ENCODE data around the gene KRTAP10-7.
"Not testable (repeated sequence)": the region's sequence is repeated elsewhere in the genome, so short reads cannot be mapped to it uniquely, and the experiment has no call there.

KRTAP10-7 gene

GRCh38 chr21:44579056-44579832 is 21.2 kb upstream of the KRTAP10-7 start:
- H3K79me2 ChIP-seq (ENCODE audit: insufficient read depth, low read length), result no peaks in the 10 kb centered on the region
- no peak overlapping the region for H3K9ac ChIP-seq (ENCODE audit: low read depth, low read length, poor library complexity, severe bottlenecking)
- H3K9me3 ChIP-seq (ENCODE audit: insufficient read depth, low read depth, low read length), result peaks cover 6% of the 10 kb centered on the region; the same call in 1 of the 2 replicates

GRCh38 chr21:44579833-44580144 is 20.6 kb upstream of the KRTAP10-7 start:
- no peaks in the 10 kb centered on the region for H3K9me2 ChIP-seq (replicated peaks; ENCODE audit: low read depth, low read length)
- H3K4me1 ChIP-seq (ENCODE audit: insufficient read depth, low read length, poor library complexity, severe bottlenecking), result no peaks in the 10 kb centered on the region
- no peaks in the 10 kb centered on the region for H3K79me2 ChIP-seq (ENCODE audit: insufficient read depth, low read length)
- H4K20me1 ChIP-seq (ENCODE audit: insufficient read depth, low read length, poor library complexity, severe bottlenecking), result no peaks in the 10 kb centered on the region
- H3K9ac ChIP-seq (ENCODE audit: low read depth, low read length, poor library complexity, severe bottlenecking), result no peak overlapping the region
- TF ChIP-seq CTCF (conservative IDR thresholded peaks at IDR 0.05; ENCODE audit: low read length) (no peak), EZH2phosphoT487 (IDR thresholded peaks at IDR 0.05; ENCODE audit: borderline replicate concordance) (no peak)
- no peak overlapping the region for H2AFZ ChIP-seq (ENCODE audit: low read length)
- no peak overlapping the region for H3K4me2 ChIP-seq (ENCODE audit: low read depth, low read length, poor library complexity, severe bottlenecking)
- no peaks in the 10 kb centered on the region for H3K27me3 ChIP-seq (ENCODE audit: insufficient read depth, low read length, poor library complexity, severe bottlenecking)
- H3K9me3 ChIP-seq (ENCODE audit: insufficient read depth, low read depth, low read length), result peaks cover 6% of the 10 kb centered on the region; the same call in 1 of the 2 replicates
- no peaks in the 10 kb centered on the region for H3K36me3 ChIP-seq (ENCODE audit: insufficient read depth, low read length)
- H3F3A ChIP-seq (ENCODE audit: low read depth), result no peaks in the 10 kb centered on the region; the same call in 1 of the 2 replicates
- H3K4me3 ChIP-seq (ENCODE audit: low read length, poor library complexity, severe bottlenecking), result no peak overlapping the region

More at GRCh38 chr21:44579056-44579832, 21.2 kb upstream of the KRTAP10-7 start:
- Histone ChIP-seq H3K4me2 (ENCODE audit: low read depth, low read length, poor library complexity, severe bottlenecking) (no peak overlapping the region), H3K4me3 (ENCODE audit: low read length, poor library complexity, severe bottlenecking) (no peak overlapping the region), H4K20me1 (ENCODE audit: insufficient read depth, low read length, poor library complexity, severe bottlenecking) (no peaks in the 10 kb centered on the region), H3K27me3 (ENCODE audit: insufficient read depth, low read length, poor library complexity, severe bottlenecking) (no peaks in the 10 kb centered on the region), H2AFZ (ENCODE audit: low read length) (no peak overlapping the region), H3F3A (ENCODE audit: low read depth) (no peaks in the 10 kb centered on the region; the same call in 1 of the 2 replicates), H3K4me1 (ENCODE audit: insufficient read depth, low read length, poor library complexity, severe bottlenecking) (no peaks in the 10 kb centered on the region), H3K9me2 (replicated peaks; ENCODE audit: low read depth, low read length) (no peaks in the 10 kb centered on the region), H3K36me3 (ENCODE audit: insufficient read depth, low read length) (no peaks in the 10 kb centered on the region)
- TF ChIP-seq CTCF (conservative IDR thresholded peaks at IDR 0.05; ENCODE audit: low read length), result no peak
- no peak for TF ChIP-seq EZH2phosphoT487 (IDR thresholded peaks at IDR 0.05; ENCODE audit: borderline replicate concordance)

- H3K4me1 ChIP-seq (ENCODE audit: insufficient read depth, low read length, poor library complexity, severe bottlenecking); H3F3A ChIP-seq (ENCODE audit: low read depth); H3K4me2 ChIP-seq (ENCODE audit: low read depth, low read length, poor library complexity, severe bottlenecking); H3K36me3 ChIP-seq (ENCODE audit: insufficient read depth, low read length); H3K79me2 ChIP-seq (ENCODE audit: insufficient read depth, low read length); H3K27me3 ChIP-seq (ENCODE audit: insufficient read depth, low read length, poor library complexity, severe bottlenecking); H2AFZ ChIP-seq (ENCODE audit: low read length); H3K9ac ChIP-seq (ENCODE audit: low read depth, low read length, poor library complexity, severe bottlenecking); H3K9me2 ChIP-seq (replicated peaks; ENCODE audit: low read depth, low read length); H3K9me3 ChIP-seq (ENCODE audit: insufficient read depth, low read depth, low read length); H4K20me1 ChIP-seq (ENCODE audit: insufficient read depth, low read length, poor library complexity, severe bottlenecking); H3K4me3 ChIP-seq (ENCODE audit: low read length, poor library complexity, severe bottlenecking): not testable (repeated sequence)
These were observed 20.1 kb upstream of the KRTAP10-7 start, which contains the start of gene KRTAP10-5 for GRCh38 chr21:44580231-44580821. KRTAP10-5 (minus strand) TSS chr21:44580604; CDS start chr21:44580578, 26 bp downstream.

All from Loucy (cell line).